ENCODE measurements around the gene MBNL2.

GRCh38 chr13:97425590-97425989 is 203.5 kb downstream of the MBNL2 start:
- TF ChIP-seq CTCF (IDR thresholded peaks at IDR 0.05; ENCODE audit: insufficient read depth, low read length, poor library complexity, severe bottlenecking) (no peak), EZH2phosphoT487 (conservative IDR thresholded peaks at IDR 0.05; ENCODE audit: low read length) (no peak)
